CD4-positive, alpha-beta T cell treated with Interleukin-1 beta for 1 hour (primary cell): Measurements from ENCODE around the gene STARD9.
"Not testable (repeated sequence)": the region's sequence is repeated elsewhere in the genome, so short reads cannot be mapped to it uniquely, and the experiment has no call there.

ENCODE experiments used
- DNase-seq, 2 donors: peaks; one replicate each; pipeline ENCODE4 v3.0.0-alpha.2; 2020 to 2022

Gene STARD9

GRCh38 chr15:42632105-42632675 lies 56.8 kb downstream of the STARD9 start:
- no peak for DNase-seq

DNA sequence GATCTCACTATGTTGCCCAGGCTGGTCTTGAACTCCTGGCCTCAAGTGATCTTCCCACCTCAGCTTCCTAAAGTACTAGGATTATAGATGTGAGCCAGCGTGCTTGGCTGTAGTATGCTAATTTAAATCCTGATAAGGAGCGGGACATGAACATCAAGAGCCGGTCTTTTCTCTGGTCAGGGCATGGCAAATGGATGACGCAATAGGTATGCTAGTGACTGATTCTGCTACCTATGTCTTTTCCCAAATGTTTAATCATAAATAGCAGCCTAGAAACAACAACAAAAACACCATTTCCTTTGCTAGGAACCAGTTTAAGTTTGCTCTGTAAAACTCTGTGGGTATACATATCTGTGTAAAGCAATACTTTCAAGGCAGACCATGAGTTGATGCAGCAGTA lies 64.7 kb downstream of the STARD9 start:
- DNase-seq: no peak

DNA sequence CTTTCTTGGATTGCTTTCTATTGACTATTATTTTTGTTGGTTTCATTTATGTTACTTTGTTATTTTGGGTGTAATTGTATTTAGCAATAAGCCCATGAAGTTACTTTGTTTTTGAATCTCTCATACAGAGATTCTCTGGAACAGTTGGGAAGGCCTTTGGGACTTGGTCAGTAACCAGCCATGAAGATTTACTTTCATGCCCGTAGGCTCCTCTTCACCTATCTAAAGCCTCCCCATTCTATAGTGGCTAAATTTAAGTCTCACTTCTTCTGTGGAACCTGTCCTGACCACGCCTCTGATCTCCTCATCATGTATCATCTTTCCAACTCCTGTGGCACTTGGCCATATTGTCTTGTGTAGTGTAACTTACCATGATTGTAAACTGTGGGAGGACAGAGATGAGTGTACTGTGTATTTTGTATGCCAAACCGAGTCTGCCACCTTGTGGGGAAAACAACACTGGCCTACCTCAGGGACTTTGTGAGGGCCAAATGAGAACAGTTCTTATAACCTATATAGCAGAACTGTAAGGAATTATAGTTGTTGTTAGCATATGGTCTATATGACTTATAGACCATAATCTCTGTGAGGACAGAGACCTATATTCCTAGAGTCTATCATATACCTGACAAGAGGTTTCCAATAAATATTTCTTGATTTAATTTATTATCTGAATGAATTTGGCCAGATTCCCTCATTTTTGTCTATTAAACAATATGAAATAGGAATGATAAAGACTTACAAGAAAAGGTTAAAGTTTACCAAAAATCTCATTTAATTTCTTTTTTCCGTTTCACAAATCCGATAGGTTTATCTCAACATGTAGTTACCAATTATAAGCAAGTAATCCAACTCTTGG lies 75.0 kb downstream of the STARD9 start:
- peak; percentile 53 to 63 for DNase-seq

DNA sequence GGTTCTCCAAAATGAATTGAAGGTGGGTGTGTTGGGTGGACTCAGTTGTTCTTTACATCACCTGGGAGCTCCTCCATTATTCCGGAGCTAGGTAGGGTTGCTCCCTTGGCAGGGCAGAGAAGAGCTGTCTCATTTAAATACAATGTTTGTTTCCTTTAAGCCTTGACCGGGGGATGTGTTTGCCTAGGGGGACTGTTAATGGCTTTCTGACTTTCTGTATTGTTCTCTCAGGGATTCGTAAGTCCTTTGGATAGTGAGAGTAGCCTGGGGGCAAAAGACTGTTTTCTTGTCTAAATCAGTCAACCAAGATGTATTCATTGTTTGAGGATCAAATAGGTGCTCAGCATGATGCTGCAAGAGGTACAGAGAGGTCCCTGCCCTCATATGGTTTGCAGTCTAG lies 90.4 kb downstream of the STARD9 start:
- DNase-seq: no peak

GRCh38 chr15:42667855-42668254 lies 92.4 kb downstream of the STARD9 start:
- no peak for DNase-seq

GRCh38 chr15:42670451-42670850 lies 95.0 kb downstream of the STARD9 start:
- DNase-seq: no peak

DNA sequence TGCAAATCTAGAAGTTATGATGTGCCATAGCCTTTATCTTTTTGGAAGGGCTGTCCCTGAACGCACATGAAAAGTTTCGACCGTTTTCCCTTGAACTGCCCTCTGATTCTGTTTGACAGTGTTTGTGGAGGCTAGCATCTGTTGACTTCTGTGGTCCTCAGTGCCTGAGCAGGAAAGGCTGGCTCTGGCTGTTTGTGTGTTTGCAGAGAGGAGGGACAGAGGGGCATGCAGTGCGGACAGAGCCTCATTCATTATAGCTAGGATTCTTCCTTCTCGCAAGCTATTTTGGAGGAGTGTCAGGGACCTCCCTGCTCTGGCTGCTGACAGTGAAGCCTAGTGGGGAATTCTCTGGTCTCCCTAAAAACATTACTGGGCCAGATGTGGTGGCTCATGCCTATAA lies 97.0 kb downstream of the STARD9 start:
- no peak for DNase-seq

DNA sequence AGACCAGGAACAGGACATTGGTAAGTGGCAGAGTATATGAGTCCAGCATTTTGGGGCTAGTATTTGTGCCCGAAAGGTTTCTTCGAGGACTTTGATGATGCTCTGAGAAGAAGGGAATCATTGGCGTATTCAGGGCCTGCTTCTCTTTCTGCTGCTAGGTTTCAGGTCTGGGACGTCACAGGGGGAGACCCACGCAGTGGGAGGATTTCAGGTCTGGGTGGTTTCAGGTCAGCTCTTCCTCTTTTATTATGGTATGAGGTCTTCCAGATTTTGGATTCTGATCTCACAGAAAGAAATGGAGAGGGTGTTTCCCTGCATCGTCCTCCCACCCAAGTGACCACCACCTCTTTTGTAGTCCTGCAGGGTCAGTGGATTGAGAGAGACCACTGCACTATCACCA lies 99.1 kb downstream of the STARD9 start:
- no peak for DNase-seq

- DNase-seq: no peak
Observed at GRCh38 chr15:42675021-42675420, 99.6 kb downstream of the STARD9 start.

- no peak for DNase-seq
Observed at GRCh38 chr15:42679285-42680141, 104.1 kb downstream of the STARD9 start.

DNA sequence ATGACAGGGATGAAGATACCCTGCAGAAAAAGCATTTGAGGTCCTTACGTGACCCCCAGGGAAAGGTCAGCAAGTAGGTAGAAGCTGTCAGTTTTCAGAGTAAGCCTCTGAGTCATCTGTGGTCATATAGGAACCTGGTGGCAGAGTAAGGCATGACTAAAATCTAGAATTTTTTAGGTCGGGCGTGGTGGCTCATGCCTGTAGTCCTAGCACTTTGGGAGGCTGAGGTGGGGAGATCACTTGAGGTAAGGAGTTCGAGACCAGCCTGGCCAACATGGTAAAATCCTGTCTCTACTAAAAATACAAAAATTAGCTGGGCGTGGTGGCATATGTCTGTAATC lies 104.7 kb downstream of the STARD9 start:
- not testable (repeated sequence) for DNase-seq

- DNase-seq: no peak
Observed at GRCh38 chr15:42681119-42681518, 105.7 kb downstream of the STARD9 start.

DNA sequence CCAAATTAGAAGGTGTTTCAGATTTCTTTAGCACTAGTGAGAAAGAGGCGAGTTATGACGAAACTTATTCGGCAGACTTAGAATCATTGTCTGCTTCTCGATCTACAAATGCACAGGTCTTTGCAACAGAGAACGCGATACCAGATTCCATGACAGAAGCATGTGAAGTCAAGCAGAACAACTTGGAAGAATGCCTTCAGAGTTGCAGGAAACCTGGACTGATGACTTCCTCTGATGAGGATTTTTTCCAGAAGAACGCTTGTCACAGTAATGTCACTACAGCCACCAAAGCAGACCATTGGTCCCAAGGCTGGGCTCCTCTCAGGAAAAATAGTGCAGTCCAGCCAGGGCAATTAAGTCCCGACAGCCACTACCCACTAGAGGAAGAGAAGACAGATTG lies 110.9 kb downstream of the STARD9 start:
- DNase-seq: no peak

GRCh38 chr15:42687740-42688139 lies 112.3 kb downstream of the STARD9 start:
- no peak for DNase-seq

GRCh38 chr15:42688301-42688700 lies 112.9 kb downstream of the STARD9 start:
- no peak for DNase-seq

DNA sequence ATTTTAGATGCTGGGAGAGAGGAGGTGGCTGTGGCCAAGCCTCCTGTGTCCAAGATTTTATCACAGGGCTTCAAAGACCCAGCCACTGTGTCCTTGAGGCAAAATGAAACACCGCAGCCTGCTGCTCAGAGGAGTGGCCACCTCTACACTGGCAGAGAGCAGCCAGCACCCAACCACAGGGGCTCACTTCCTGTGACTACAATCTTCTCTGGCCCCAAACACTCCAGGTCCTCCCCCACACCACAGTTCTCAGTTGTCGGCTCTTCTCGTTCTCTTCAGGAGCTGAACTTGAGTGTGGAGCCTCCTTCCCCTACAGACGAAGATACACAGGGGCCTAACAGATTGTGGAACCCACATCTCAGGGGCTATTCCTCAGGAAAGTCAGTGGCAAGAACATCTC lies 115.9 kb downstream of the STARD9 start:
- DNase-seq: no peak

DNA sequence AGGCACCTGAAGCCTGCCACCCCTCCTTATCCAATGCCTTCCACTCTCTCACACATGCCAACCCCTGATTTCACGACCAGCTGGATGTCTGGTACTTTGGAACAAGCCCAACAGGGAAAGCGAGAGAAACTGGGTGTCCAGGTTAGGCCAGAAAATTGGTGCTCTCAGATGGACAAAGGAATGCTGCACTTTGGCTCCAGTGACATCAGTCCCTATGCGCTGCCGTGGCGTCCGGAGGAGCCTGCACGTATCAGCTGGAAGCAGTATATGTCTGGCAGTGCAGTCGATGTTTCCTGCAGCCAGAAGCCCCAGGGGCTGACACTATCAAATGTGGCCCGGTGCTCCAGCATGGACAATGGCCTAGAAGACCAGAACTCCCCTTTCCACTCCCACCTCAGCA lies 116.4 kb downstream of the STARD9 start:
- no peak for DNase-seq

DNA sequence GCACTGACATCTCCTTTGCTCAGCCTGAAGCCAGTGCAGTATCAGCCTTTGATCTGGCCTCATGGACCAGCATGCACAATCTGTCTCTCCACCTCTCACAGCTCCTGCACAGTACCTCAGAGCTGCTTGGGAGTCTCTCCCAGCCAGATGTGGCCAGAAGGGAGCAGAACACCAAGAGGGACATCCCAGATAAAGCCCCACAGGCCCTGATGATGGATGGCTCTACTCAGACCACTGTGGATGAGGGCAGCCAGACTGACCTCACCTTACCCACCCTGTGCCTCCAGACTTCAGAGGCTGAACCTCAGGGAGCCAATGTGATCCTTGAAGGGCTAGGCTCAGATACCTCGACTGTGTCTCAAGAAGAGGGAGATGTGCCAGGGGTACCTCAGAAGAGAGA lies 117.1 kb downstream of the STARD9 start:
- no peak for DNase-seq

DNA sequence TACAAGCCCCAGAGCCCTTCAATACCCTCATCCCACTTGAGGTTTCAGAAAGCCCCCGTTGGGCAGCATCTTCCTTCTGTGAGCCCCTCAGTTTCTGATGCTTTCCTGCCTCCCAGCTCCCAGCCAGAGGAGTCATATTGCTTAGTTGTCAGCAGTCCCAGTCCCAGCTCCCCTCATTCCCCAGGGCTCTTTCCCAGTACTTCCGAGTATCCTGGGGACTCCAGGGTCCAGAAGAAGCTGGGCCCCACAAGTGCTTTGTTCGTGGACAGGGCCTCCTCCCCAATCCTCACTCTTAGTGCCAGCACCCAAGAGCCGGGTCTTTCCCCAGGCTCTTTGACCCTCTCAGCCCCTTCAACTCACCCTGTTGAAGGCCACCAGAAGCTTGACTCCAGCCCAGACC lies 117.6 kb downstream of the STARD9 start:
- no peak for DNase-seq

- DNase-seq: no peak
Observed at GRCh38 chr15:42693496-42693895, 118.1 kb downstream of the STARD9 start.

GRCh38 chr15:42693942-42694341 lies 118.5 kb downstream of the STARD9 start:
- no peak for DNase-seq

DNA sequence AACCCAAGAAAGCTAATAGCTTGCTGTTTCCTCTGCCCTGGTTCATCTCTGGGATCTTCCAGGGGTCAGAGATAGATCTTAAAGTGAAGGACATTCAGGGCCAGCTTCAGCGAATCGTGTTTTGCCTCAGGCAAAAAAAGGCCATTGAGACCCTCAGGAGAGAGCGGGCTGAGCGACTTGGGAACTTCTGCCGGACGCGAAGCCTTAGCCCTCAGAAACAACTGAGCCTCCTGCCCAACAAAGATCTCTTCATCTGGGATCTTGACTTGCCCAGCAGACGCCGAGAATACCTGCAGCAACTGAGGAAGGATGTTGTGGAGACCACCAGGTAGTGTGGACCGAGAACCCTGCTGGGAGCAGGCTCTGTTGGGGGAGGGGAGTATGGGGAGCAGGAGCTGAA lies 119.0 kb downstream of the STARD9 start:
- no peak for DNase-seq

DNA sequence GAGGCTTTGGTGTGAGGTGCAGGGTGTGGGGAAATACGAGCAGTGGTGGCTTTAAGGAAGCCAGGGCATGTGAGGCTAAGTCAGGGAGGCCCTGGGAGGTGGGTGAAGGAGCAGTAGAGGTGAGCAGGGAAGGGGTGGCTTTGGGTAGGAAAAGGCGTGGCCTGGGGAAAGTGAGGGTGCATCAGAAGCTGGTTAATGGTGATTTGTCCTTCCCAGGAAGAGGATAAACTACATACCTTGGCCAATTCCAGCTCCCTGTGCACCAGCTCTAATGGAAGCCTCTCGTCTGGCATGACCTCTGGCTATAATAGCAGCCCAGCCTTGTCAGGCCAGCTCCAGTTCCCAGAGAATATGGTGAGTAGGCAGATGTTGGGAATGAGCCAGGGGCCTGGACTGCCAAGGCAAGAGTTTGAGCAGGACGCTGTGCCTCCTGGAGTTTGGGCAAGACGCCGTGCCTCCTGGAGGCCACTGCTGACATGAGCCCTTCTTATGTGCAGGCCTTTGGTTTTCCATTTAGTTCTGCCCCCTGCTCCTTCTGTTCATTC lies 120.2 kb downstream of the STARD9 start:
- DNase-seq: no peak

DNA sequence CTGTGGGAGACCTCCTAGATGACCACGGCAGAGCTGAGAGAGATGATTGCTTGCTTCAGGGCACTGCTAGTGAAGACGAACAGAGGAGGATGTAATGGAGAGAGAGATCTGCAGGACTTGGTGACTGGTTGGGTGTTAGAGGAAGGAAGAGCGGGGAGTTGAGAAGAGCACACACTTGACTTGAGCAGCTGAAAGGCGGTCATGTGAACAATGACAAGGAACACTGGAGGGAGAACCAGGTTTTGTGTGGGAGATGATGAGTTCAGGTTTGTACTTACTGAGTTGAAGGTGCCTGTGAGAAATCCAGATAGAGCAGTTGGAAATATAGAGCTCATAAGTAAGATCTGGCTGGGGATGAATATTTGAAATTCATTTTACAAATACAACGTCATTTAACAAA lies 121.2 kb downstream of the STARD9 start:
- DNase-seq: no peak
